ENCODE results near the gene LRRC8D. TPM values are rescaled to one million over a fixed set of nuclear protein-coding genes. Genes with fewer than 3 reads are reported as not detected.

The LRRC8D gene
- total RNA-seq, 1 experiment from 2014 or later = 37.2 TPM

GRCh38 chr1:89871768-89872473 is 51.1 kb downstream of the LRRC8D start:
- H3K4me3 Mint-ChIP-seq = no peak overlapping the region
- H2BK20ac ChIP-seq (ENCODE audit: low read depth, low read length, poor library complexity, severe bottlenecking) = no peak overlapping the region
- peaks cover 7 to 12% of the 10 kb centered on the region in 2 experiments for H3K4me1 Mint-ChIP-seq
- no peak overlapping the region for H3K4me2 ChIP-seq (ENCODE audit: insufficient read depth, insufficient read length, low read length)
- H4K5ac ChIP-seq (ENCODE audit: insufficient read length, low read depth, low read length) = no peak overlapping the region
- no peaks in the 10 kb centered on the region for H3K27me3 ChIP-seq (ENCODE audit: insufficient read depth, low read length)
- no peak overlapping the region for H3K14ac ChIP-seq (ENCODE audit: insufficient read depth, low read length)
- no peak overlapping the region for H3K23ac ChIP-seq (ENCODE audit: insufficient read length, low read depth, low read length)
- H4K91ac ChIP-seq (ENCODE audit: insufficient read length, low read depth, low read length) = no peak overlapping the region
- H3K9ac ChIP-seq (ENCODE audit: extremely low read depth, insufficient read length, low read length) = no peak overlapping the region
- no peak overlapping the region for H3K56ac ChIP-seq (ENCODE audit: insufficient read length, low read depth, low read length)
- H3K79me2 ChIP-seq (ENCODE audit: insufficient read depth, low read length) = no peaks in the 10 kb centered on the region; the same call in 1 of the 2 replicates
- H3K27ac ChIP-seq (ENCODE audit: insufficient read length, low read depth, low read length) = no peak overlapping the region
- DNase-seq = no peak
- no peak overlapping the region for H2BK15ac ChIP-seq (ENCODE audit: low read depth, low read length)
- TF ChIP-seq CTCF (conservative IDR thresholded peaks at IDR 0.05) = no peak
- no peaks in the 10 kb centered on the region for H3K79me1 ChIP-seq (ENCODE audit: insufficient read depth, low read depth, low read length, poor library complexity, severe bottlenecking)
- H3K9me3 Mint-ChIP-seq = no peaks in the 10 kb centered on the region
- H3K9me3 ChIP-seq (ENCODE audit: control insufficient read depth, low read depth, low read length) = no peaks in the 10 kb centered on the region
- no peaks in the 10 kb centered on the region for H3K27me3 Mint-ChIP-seq (ENCODE audit: low read depth)
- WGBS (ENCODE audit: extremely low coverage, insufficient read length, low lambda C conversion rate) = no CpG with 5 or more reads among the region's 9 CpGs
- no peak overlapping the region for H2BK120ac ChIP-seq (ENCODE audit: low read depth, low read length, poor library complexity, severe bottlenecking)
- no peak overlapping the region for H2BK12ac ChIP-seq (ENCODE audit: insufficient read length, low read depth, low read length)
- no peak overlapping the region for H2BK5ac ChIP-seq (ENCODE audit: insufficient read length, low read length)
- no peaks in the 10 kb centered on the region for H4K20me1 ChIP-seq (ENCODE audit: control insufficient read depth, insufficient read depth, insufficient read length)
- no peak overlapping the region for H3K18ac ChIP-seq (ENCODE audit: insufficient read length, low read depth, low read length)
- H3K23me2 ChIP-seq (ENCODE audit: insufficient read length, low read depth, low read length, poor library complexity, severe bottlenecking) = no peaks in the 10 kb centered on the region
- H3T11ph ChIP-seq (ENCODE audit: low read length) = no peak overlapping the region
- H3K27ac Mint-ChIP-seq = no peak overlapping the region; a peak in 2 of 7 replicates
- no peak overlapping the region for H2AFZ ChIP-seq (ENCODE audit: low read length)
- H2AK5ac ChIP-seq (ENCODE audit: insufficient read length, low read length) = no peak overlapping the region
- H3K36me3 Mint-ChIP-seq (ENCODE audit: insufficient read depth in 1 of 3, low read depth in 3 of 3) = peaks cover 17 to 20% (median 17%) of the 10 kb centered on the region in 3 experiments; a peak in 6 of 7 replicates
- H3K4ac ChIP-seq (ENCODE audit: low read depth, low read length) = no peak overlapping the region
- no peaks in the 10 kb centered on the region for H3K4me1 ChIP-seq (ENCODE audit: insufficient read depth, low read length)
- no peak overlapping the region for H4K8ac ChIP-seq (replicated peaks; ENCODE audit: insufficient read length, low read depth, low read length)

All from H9 (cell line).